CD1c-positive myeloid dendritic cell (primary cell): ENCODE measurements around the gene MRPL55.

Experiments used
- DNase-seq: peaks from one replicate; pipeline ENCODE4 v3.0.0-alpha.2; 2016; ENCODE audit errors: extremely low spot score

Gene MRPL55

DNA sequence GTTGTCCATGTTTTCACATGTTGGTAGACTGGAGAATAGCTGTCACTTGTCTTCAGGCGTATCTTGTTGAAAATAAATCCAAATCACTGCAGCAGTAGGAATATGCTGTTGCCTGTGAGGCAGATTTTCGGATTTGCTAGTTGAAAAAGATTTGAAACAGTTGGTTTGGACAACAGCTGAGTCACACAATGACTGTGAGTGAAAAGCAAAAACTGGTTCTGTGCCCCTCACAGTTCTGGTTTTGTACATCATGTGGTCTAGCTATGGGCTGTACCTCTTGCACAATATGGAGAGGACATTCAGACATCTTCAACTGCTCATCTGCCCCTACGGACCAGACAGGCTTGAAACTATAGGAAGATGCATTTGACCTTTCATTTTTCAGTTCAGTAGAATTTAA is 24.8 kb downstream of the MRPL55 start:
- peak; percentile 81 for DNase-seq

DNA sequence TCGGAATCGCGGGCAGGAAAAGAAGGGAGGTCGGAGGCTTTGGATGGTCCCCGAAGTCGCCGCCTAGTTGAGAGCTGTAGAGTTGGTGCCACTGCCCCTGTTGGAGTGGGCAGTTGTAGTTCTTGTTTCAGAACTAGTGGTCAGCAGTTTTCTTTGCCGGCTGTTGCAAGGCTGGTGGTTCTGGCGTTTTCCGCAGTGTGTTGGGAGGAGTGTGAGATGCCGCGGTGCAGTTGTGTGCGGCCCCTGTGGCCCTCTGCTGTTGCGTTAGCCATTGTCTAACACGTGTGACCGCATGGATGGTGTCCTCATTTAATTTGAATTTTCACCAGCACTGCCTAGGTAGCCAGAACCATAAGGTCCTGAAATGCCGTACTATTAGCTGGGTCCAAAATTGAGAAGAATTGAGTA is 25.2 kb downstream of the MRPL55 start:
- peak; percentile 83 for DNase-seq

DNA sequence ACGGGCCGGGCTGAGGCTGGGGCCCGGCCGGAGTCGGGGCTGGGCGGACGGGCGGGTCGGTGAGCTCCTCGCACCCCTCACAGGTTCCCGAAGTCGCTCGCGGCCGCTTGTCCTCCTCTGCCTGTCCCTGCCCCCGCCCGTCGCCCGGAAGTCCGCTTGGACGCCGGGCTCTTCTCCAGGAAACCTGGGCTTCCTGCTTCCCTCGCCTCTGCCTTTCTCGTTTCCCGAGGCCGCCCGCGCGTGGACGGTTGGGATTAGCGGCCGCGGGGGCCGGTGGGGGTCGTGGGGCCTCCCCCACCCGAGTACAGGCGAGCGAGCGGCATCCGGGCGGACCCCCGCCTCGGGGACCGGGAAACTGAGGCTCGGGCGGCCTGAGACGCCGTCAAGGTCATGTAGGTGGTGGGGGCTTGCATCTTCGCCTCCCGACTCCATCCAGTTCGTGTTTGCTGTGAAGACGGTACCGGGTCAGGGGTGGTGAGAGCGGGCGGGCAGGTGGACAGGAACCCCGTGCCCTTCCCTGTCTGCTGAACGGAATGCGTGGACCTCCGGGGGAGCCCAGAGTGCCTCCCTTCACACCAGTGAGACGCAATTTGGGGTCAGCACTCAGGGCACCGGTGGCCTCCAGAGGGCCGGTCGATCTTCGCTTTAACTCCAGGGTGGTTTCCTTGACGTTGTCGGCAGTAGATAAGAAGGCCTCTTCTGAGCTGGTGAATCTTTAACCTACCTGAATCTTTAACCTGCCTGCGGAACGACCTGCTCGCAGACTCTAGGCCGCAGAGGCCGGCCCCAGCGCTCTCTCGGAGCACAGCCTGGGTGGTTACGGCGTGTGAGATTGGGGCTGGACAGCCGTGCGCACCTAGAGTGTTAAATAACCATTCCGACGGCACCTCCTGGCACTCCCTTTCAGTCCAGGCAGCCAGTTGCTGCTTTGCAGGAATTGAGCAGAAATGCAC is 25.9 kb downstream of the MRPL55 start:
- DNase-seq: peak; percentile 64

DNA sequence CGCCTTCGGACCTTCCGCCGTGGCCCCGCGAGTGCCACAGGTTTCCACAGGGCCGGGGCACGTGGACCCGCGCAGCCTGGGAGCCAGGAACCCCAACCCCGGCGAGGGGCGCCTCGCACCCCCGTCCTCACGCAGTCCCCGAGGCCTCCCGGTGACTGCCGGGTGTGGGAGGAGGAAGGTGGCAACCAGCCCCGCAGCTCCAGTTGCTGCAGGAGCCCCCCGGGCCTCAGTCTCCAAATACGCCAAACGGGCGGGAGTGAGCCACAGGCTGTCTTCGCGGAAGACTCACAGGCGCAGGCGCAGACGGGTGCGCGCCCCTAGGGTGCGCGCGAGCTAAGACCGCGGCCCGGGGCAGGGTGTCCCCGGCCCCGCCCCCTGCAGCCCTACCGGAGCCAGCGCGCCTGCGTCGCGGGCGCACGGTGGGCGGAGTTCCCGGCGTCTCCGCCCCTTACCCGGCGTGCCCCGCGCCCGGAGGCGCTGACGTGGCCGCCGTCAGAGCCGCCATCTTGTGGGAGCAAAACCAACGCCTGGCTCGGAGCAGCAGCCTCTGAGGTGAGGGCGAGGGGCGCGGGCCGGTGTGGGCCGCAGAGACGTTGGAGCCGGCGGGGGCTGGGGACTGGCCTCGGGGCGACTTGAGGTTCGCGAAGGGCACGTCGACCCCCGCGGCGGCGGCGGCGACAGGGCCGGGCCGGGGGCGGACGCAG is 26.7 kb downstream of the MRPL55 start, which contains the start of gene ARF1:
ARF1 (plus strand) TSS at position 495 of the 704 bp plus-strand sequence. CDS start 14,407 bp downstream, outside the sequence.
- DNase-seq: peak; percentile 99

DNA sequence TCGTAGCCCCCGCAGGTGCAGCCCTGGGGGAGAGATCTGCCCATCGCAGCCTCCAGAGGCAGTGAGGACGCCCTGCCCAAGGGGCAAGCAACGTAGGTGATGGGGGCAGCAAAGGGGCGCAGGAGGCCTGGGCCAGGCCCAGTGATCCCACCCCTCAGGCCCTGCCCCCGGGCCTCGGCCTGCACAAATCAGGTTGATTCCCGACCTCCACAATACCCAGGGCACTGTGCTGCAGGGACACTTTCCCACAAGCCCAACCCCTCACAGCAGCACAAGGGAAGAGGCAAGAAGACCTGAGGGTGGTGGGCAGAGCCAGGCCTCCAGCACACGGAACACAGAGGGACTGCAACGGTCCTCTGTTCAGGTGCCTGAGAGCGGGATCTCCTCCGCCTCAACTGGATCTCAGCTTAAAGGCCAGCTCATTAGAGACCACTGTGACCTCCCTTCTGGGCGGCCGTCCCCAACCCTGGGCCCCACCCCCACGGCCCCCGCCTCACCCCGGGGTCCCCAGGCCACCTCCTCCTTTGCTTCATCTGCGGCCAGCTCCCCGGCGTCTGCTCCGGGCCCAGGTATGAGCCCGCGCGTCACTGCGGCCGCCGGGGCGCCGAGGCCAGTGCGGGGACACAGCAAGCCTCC is 27.4 kb downstream of the MRPL55 start:
- no peak for DNase-seq

DNA sequence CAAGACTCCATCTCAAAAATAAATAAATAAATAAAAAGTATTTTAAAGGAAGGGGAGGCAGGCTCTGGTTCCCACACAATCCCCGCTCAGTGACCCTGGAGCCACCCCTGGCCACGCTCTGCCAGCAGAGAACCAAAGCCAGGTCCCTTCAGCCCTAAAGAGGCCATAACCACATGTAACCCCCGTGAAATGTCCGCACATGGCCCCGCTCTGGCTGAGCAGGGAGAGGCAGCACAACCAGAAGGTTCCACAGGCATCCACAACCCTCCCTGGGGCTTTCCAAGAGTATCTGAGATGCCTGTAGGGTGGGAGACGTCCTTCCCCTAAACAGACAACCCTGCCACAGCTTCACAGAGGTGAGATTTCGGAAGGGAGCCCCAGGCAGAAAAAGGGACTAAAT is 28.0 kb downstream of the MRPL55 start:
- no peak for DNase-seq

DNA sequence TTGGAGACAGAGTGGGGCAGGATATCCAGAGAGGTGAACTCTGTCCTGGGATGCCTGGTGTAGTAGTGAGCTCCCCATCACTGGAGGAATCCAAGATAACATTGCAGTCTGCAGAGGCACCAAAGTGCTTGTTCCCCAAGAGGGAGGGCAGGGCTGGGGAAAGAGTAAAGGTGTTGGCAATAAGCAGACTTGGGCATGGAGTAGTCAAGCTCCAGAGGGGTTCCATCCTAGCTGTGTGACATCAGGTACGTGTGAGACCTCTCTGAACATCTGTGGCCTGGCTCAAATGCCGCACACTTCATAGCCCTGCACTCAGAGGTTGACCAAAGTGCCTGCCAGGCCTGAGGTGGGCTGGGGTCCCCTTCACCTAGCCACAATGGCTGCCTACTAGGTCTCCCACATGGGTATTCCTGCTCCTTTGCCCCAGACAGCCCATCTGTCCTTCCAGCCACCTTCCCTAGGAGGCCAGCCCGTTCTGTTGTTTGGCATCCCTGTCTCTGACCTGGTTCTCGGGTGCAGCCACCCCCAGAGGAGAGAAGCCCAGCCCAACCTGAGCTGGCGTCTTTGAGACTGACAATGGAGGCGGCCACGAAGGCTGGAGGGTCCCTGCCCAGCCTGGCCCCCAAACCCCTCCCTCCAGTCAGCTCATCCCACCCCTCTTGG is 29.4 kb downstream of the MRPL55 start:
- DNase-seq: no peak

DNA sequence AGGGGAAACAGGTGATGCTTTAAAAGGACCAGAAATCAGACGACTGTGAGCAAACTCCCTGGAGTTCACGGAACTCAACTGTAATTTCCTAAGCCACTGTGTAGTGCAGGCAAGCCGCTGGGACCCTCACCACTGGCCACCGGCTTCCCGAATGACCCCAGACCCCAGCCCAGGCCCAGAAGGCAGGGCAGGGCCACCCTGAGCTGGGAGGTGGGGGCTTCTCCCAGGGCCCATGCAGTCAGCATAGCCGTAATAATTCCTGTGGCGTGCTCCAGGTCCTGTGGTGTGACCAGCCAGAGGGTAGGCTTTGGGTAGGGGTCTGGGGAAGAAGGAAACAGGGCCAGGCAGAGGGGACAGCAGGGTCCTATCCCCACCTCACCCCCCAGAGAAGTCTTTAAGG is 30.1 kb downstream of the MRPL55 start:
- no peak for DNase-seq

DNA sequence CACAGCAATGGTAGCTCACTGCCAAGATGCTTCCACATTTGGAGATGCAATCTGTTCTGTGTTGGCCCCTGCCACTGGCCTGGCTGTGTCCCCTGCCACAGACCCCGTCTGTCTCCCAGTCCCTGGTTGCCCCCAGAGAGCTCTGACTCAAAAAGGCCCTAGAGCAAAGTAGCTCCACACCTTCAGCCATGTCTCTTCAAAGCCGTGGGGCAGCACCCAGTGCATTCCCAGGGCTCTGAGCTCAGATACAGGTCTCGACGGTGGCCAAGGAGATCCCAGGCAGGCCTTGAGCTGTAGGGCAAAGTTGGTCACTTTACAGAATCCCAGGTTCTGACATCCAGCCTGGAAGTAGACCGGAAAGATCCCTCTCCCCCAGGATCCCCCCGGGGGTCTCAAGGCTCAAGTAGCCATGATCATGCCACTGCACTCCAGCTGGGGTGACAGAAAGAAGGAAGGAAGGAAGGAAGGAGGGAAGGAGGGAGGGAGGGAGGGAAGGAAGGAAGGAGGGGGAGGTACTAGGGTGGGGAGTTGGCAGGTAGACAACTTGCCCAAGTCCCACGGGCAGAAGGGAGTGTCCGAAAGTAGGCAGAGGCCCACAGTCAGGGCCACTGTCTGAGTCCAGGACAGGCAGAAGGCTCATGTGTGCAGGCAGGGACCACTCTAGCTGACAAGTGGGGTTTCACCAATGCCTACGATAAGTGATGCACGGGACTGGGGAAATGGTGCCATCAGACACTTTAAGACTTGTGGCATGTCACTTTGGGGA is 31.4 kb downstream of the MRPL55 start:
- DNase-seq: no peak

DNA sequence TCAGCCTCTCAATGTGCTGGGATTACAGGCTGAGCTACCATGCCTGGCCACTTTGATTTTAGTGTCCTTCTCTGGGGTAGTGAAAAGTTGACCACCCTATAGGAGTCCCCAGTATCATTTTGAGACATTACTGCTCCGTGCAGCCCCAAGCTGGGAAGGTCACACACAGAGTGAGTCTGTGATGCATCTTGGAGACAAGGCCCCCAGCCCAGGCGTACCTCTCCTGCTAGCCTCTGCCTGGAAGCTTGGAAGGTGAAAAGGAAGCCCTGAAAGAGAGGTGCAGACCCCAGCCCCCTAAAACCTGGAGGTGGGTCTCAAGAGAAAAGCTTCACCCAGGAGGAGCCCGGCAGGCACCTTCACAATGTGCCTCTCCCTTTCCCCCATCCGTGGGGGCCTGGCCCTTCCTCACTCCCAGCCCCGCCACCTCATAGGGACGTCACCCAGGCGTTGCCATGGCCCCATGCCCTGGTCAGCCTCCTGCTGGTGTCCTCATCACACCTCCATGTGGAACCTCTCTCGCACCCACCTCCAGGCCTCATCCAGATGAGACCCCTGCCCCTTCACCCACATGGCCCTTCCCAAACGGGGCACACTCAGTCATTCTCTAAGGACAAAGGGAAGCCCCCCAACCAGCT is 32.2 kb downstream of the MRPL55 start:
- no peak for DNase-seq

DNA sequence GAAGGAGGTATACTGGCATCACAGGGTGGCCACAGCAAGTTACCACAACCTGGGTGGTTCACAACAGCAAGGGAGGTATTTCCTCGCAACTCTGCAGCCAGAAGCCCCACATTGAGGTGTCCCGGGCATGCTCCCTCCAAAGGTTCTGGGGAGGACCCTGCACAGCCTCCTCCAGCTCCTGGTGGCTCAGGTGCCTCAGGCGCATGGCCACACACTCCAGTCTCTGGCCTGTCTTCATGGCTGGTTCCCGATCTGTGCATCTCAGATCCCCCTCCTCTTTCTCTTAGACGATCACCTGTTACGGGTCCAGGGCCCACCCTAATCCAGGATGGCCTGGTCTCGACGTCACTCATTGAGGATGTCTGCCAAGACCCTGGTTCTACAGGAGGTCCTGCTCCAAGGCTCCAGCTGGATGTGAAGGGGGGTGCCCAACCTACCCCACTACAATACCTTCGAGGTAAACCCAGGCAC is 33.3 kb downstream of the MRPL55 start:
- DNase-seq: no peak

DNA sequence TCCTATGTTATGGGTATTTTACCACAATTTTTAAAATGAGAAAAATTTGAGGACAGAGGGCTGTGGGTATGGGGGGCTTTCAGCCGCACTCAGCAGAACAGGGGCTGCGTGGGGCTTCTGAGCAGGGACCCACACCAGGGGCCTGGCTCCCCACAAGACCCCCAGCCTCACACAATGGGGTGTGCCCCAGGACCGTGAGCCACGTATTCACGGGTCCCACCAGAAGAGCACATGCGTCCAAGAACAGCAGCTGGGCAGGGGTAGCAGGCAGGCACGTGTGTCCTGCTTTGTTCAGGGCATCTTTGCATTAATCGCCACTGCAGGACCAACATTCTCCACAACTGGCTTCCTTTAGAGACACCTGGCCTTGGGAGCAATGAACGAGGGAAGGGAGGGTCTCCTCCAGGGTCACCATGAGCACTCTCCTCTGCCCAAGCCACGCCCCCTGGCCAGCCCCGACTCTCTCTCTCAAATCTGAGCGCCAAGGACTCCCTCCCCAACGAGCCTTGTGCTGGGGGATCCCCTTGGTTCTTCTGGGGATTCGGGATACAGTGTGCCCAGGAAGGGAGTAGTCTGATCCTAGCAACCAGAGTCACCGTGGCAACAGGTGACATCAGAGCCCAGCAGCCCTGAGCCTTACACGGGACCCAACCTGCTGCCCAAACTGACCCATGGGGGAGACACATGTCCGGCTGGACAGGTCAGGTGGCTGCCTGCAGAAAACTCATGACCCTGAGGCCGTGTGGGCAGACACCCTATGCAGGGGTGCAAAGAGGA is 34.0 kb downstream of the MRPL55 start:
- DNase-seq: no peak

DNA sequence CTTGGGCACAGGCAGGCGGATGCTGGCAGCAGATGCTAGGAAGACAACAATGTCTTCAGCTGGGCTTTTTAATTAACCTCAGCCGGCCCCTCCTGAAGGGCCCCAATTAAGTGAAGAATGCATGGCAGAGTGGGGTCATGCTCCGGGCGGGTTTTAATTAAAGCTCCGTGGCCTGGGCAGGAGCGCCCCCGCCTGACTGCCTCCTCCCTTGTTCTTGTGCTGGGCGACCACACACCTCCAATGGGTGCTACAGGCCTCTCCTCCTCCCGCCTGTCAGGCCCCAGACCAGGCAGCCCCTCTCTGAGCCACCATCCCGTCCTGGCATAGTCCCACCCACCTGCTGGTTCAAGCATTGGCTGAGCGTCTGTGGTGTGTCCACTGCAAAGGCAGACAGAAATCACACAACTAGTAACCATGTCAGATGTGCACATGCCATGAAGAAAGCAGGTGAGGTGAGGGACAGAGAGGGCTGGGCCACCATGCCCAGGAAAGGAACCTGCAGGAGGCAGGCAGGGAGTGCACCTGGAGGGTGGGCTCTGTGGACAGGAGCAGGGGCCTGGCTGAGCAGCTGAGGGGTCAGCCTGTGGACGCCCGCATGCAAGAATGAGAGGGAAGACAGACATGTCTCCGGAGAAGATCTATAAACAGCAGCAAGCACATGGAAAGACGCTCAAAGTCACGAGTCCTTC is 35.1 kb downstream of the MRPL55 start:
- DNase-seq: no peak

DNA sequence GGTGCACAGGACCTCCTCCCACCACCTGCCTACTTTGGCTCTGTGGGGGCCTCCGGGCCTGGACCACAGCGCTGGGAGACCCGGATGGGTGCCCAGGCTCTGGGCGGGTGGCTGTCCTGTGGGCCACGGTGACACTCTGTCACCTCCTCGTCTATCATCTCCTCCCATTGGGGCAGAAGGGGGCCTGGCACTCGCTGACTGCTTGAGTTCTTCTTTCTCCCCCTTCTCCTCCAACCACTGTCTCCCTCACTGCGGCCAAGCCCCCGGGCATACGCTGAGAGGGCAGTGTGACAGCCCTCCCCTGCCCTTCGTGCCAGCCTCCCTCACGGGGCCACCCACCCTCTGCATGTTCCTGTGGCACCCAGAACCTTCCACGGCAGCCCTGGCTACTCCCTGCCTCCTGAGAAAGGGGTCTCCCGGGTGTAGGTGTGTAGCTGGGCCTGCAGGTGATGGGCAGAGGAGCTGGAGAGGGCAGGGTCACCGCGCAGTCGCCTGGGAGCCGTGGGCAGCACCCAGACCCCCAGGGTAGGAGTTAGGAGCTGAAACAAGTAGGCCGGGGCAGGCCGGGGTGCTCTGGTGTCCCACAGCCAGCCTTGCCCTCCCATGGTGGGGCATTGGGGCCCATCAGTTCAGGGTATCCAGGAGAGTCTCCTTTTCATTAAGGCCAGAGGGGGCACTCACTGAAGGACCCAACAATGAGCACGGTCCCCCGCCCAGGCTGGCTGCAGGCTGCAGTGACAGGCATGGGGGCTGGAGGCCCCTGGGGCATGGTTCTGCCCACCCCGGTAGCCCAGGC is 35.8 kb downstream of the MRPL55 start:
- no peak for DNase-seq

DNA sequence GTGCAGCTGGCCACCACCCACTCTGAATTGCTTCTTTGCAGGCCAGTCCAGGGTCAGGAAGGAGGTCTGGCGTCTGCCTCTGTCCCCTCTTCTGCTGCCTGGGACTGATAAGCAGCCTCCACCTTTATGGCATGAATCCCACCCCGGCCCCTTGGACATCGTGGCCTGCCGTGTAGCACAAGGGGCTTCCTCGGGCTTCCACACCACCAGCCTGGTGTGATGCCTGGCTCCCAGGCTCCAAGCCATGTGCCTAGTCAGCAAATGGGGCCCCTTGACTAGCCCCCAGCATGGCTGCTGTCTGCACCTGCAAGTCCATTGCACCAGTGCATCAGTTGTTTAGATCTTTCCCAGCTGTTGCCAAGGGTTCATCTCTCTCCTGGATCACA is 36.4 kb downstream of the MRPL55 start:
- DNase-seq: no peak

DNA sequence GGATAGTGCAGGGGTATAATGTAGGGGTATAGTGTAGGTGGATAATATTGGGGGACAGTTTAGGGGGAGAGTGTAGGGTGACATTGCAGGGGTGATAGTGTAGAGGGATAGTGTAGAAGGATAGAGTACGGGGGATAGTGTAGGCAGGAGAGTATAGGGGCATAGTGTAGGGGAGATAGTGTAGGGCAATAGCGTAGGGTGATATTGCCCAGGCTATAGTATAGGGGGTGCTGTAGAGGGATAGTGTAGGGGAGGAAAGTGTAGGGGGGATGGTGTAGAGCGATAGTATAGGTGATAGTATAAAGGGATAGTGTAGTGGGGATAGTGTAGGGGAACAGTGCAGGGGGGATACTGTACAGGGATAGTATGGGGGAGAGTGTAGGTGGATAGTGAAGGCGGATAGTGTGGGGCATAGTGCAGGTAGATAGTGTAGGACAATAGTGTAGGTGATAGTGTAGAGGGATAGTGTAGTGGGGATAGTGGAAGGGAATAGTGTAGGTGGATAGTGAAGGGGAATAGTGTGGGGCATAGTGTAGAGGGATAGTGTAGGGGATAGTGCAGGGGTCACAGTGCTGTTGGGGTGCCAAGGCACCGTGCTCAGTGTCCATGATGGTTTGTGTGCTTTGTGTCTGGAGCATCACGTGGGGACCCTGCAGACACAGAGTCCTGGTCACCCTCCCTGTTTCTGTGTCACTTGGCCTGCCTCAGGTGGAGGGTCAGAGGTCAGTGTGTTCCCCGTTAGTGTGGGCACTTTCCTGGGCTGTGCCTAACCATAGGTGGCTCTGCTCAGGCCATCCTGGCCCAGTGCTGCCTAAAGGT is 37.1 kb downstream of the MRPL55 start:
- no peak for DNase-seq

DNA sequence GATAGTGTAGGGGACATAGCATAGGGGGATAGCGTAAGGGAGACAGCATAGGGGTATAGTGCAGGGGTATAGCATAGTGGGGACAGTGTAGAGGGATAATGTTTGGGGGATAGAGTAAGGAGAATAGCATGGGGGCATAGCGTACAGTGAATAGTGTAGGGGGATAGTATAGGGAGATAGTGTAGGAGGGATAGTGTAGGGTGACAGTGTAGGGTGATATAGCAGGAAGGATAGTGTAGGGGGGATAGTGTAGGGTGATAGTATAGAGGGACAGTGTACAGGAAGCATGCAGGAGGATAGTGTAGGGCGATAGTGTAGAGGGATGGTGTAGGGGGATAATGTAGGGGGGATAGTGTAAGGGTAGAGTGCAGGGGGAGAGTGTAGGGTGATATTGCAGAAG is 38.2 kb downstream of the MRPL55 start:
- DNase-seq: no peak
